Loucy (cell line): ENCODE measurements around the gene BICD1.

Experiments
- H2AFZ ChIP-seq: fragments of 200-600 bp; sonication (generic); 2 replicates; pipeline ENCODE4 v1.6.0; 2016; ENCODE audit warnings: antibody characterized with exemption, mild to moderate bottlenecking, low read length, moderate library complexity
- H3F3A ChIP-seq: fragments of 200-600 bp; 2 replicates; pipeline ENCODE4 v1.6.0; 2016; ENCODE audit warnings: antibody characterized with exemption, low read depth, mild to moderate bottlenecking
- H3K27me3 ChIP-seq: fragments of 200-600 bp; sonication (generic); 2 replicates; pipeline ENCODE4 v1.6.1; 2014; ENCODE audit warnings: low read length, mild to moderate bottlenecking; ENCODE audit not compliant: insufficient read depth, poor library complexity, severe bottlenecking
- H3K36me3 ChIP-seq: fragments of 200-600 bp; sonication (generic); 2 replicates; pipeline ENCODE4 v1.6.1; 2016; ENCODE audit warnings: low read length; ENCODE audit not compliant: insufficient read depth
- H3K4me1 ChIP-seq: fragments of 200-600 bp; sonication (generic); 2 replicates; pipeline ENCODE4 v1.5.1; 2014; ENCODE audit warnings: low read length, mild to moderate bottlenecking; ENCODE audit not compliant: insufficient read depth, poor library complexity, severe bottlenecking
- H3K4me2 ChIP-seq: fragments of 200-600 bp; sonication (generic); 2 replicates; pipeline ENCODE4 v1.6.0; 2014; ENCODE audit warnings: antibody characterized with exemption, low read length, low read depth, mild to moderate bottlenecking; ENCODE audit not compliant: poor library complexity, severe bottlenecking
- H3K4me3 ChIP-seq: fragments of 200-600 bp; sonication (generic); 2 replicates; pipeline ENCODE4 v1.5.1; 2014; ENCODE audit warnings: low read length, mild to moderate bottlenecking, mixed read lengths; ENCODE audit not compliant: poor library complexity, severe bottlenecking
- H3K79me2 ChIP-seq: fragments of 200-600 bp; sonication (generic); 2 replicates; pipeline ENCODE4 v1.6.1; 2014; ENCODE audit warnings: low read length; ENCODE audit not compliant: insufficient read depth
- H3K9ac ChIP-seq: fragments of 200-600 bp; sonication (generic); 2 replicates; pipeline ENCODE4 v1.6.0; 2014; ENCODE audit warnings: mild to moderate bottlenecking, low read depth, low read length, moderate library complexity; ENCODE audit not compliant: poor library complexity, severe bottlenecking
- H3K9me2 ChIP-seq: fragments of 200-600 bp; sonication (generic); replicated peaks from 2 replicates; pipeline ENCODE4 v1.6.1; 2016; ENCODE audit warnings: low read depth, low read length, mixed read lengths
- H3K9me3 ChIP-seq: fragments of 200-600 bp; sonication (generic); 2 replicates; pipeline ENCODE4 v1.6.1; 2014; ENCODE audit warnings: mild to moderate bottlenecking, antibody characterized with exemption, low read length, low read depth; ENCODE audit not compliant: insufficient read depth
- H4K20me1 ChIP-seq: fragments of 200-600 bp; sonication (generic); 2 replicates; pipeline ENCODE4 v1.6.0; 2014; ENCODE audit warnings: antibody characterized with exemption, low read length, mild to moderate bottlenecking; ENCODE audit not compliant: insufficient read depth, poor library complexity, severe bottlenecking
- CTCF ChIP-seq: fragments of 200-600 bp; sonication (generic); conservative IDR thresholded peaks from 2 replicates; pipeline ENCODE4 v1.5.1; 2014; ENCODE audit warnings: mild to moderate bottlenecking, antibody characterized with exemption, low read length
- EZH2phosphoT487 ChIP-seq: fragments of 200-600 bp; IDR thresholded peaks from 2 replicates; pipeline ENCODE4 v1.6.1; 2018; ENCODE audit warnings: antibody characterized with exemption, mild to moderate bottlenecking, moderate library complexity, borderline replicate concordance

The BICD1 gene

GRCh38 chr12:32151086-32151485 lies 44.4 kb downstream of the BICD1 start:
- Histone ChIP-seq H3K79me2 (no peaks in the 10 kb centered on the region; the same call in 1 of the 2 replicates), H2AFZ (no peak overlapping the region)

DNA sequence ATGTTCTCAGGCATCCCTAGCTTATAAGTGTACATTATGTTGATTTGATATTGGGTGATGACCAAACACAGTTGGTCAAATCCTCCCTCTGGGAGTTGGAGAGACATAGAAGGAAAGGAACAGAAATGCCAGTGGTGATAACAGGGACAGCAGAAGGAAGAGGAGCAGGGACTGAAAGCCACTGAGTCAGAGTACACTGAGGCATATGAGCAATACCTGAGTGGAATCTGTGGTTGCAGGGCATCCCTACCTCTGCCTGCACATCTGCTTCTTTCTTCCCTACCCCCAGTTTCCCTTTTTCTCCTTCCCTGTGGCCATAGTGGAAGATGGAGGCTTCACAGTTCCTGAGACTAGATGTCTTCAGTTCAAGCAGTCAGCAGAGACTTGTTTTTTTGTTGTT lies 44.9 kb downstream of the BICD1 start:
- H3K4me1 ChIP-seq = no peaks in the 10 kb centered on the region
- no peak overlapping the region for H3K4me3 ChIP-seq
- H3K4me2 ChIP-seq = no peak overlapping the region
- TF ChIP-seq CTCF = no peak
- TF ChIP-seq EZH2phosphoT487 = no peak
- H3K27me3 ChIP-seq = no peaks in the 10 kb centered on the region
- no peak overlapping the region for H2AFZ ChIP-seq
- no peaks in the 10 kb centered on the region for H3K9me3 ChIP-seq
- no peaks in the 10 kb centered on the region for H3K36me3 ChIP-seq
- H3F3A ChIP-seq = no peaks in the 10 kb centered on the region
- H4K20me1 ChIP-seq = no peaks in the 10 kb centered on the region
- no peak overlapping the region for H3K9ac ChIP-seq
- no peaks in the 10 kb centered on the region; the same call in 1 of the 2 replicates for H3K79me2 ChIP-seq
- H3K9me2 ChIP-seq = no peaks in the 10 kb centered on the region

More at GRCh38 chr12:32151086-32151485, 44.4 kb downstream of the BICD1 start:
- Histone ChIP-seq H3K9ac (no peak overlapping the region), H3K4me2 (no peak overlapping the region), H3K4me1 (peaks cover 1% of the 10 kb centered on the region), H4K20me1 (no peaks in the 10 kb centered on the region), H3K4me3 (no peak overlapping the region), H3K36me3 (no peaks in the 10 kb centered on the region), H3K9me3 (no peaks in the 10 kb centered on the region), H3K9me2 (no peaks in the 10 kb centered on the region), H3K27me3 (no peaks in the 10 kb centered on the region), H3F3A (no peaks in the 10 kb centered on the region)
- no peak for TF ChIP-seq EZH2phosphoT487
- no peak for TF ChIP-seq CTCF

- no peak overlapping the region for H3K9ac ChIP-seq
- H4K20me1 ChIP-seq = no peaks in the 10 kb centered on the region
- H3K4me3 ChIP-seq = no peak overlapping the region
- no peaks in the 10 kb centered on the region for H3K27me3 ChIP-seq
- TF ChIP-seq EZH2phosphoT487 (no peak), CTCF (no peak)
- no peaks in the 10 kb centered on the region for H3K9me2 ChIP-seq
- H3K4me1 ChIP-seq = no peaks in the 10 kb centered on the region
- H3K79me2 ChIP-seq = no peaks in the 10 kb centered on the region
- no peaks in the 10 kb centered on the region for H3K9me3 ChIP-seq
- H3F3A ChIP-seq = no peaks in the 10 kb centered on the region
- H3K36me3 ChIP-seq = no peaks in the 10 kb centered on the region; the same call in 1 of the 2 replicates
- H2AFZ ChIP-seq = no peak overlapping the region
- H3K4me2 ChIP-seq = no peak overlapping the region
These were observed 48.4 kb downstream of the BICD1 start for GRCh38 chr12:32155041-32155440.
